ENCODE results near the gene SLC2A9.

Gene SLC2A9

GRCh38 chr4:9952415-9952950 lies 68.8 kb downstream of the SLC2A9 start:
- no peak for DNase-seq

GRCh38 chr4:9949573-9949972 lies 71.7 kb downstream of the SLC2A9 start:
- no peak for DNase-seq

- DNase-seq, result no peak
Measured at GRCh38 chr4:9947168-9948062, 73.9 kb downstream of the SLC2A9 start.

- DNase-seq, result no peak
Measured at GRCh38 chr4:9946170-9946569, 75.1 kb downstream of the SLC2A9 start.

- no peak for DNase-seq
Measured at GRCh38 chr4:9944431-9945425, 76.6 kb downstream of the SLC2A9 start.

GRCh38 chr4:9943761-9944160 lies 77.5 kb downstream of the SLC2A9 start:
- no peak for DNase-seq

GRCh38 chr4:9942921-9943600 lies 78.2 kb downstream of the SLC2A9 start:
- DNase-seq, result no peak

GRCh38 chr4:9942139-9942538 lies 79.2 kb downstream of the SLC2A9 start:
- DNase-seq, result no peak

- no peak for DNase-seq
Measured at GRCh38 chr4:9940041-9940440, 81.3 kb downstream of the SLC2A9 start.

- no peak for DNase-seq
Measured at GRCh38 chr4:9938933-9939332, 82.4 kb downstream of the SLC2A9 start.

- DNase-seq, result no peak
Measured at GRCh38 chr4:9937078-9937477, 84.2 kb downstream of the SLC2A9 start.

- DNase-seq, result no peak
Measured at GRCh38 chr4:9936129-9936644, 85.1 kb downstream of the SLC2A9 start.

- DNase-seq, result no peak
Measured at GRCh38 chr4:9933956-9934355, 87.3 kb downstream of the SLC2A9 start.

GRCh38 chr4:9933184-9933583 lies 88.1 kb downstream of the SLC2A9 start:
- no peak for DNase-seq

- DNase-seq, result no peak
Measured at GRCh38 chr4:9932771-9933170, 88.5 kb downstream of the SLC2A9 start.

GRCh38 chr4:9931146-9931545 lies 90.2 kb downstream of the SLC2A9 start:
- DNase-seq, result no peak

- no peak for DNase-seq
Measured at GRCh38 chr4:9929111-9929510, 92.2 kb downstream of the SLC2A9 start.

- DNase-seq, result no peak
Measured at GRCh38 chr4:9927341-9928007, 93.8 kb downstream of the SLC2A9 start.

GRCh38 chr4:9926586-9926985 lies 94.7 kb downstream of the SLC2A9 start:
- DNase-seq, result no peak

- DNase-seq, result no peak
Measured at GRCh38 chr4:9925750-9926439, 95.4 kb downstream of the SLC2A9 start.

- DNase-seq, result no peak
Measured at GRCh38 chr4:9924750-9925149, 96.5 kb downstream of the SLC2A9 start.

Measured in activated CD4-positive, CD25-positive, alpha-beta regulatory T cell treated with anti-CD3 and anti-CD28 coated beads, Interleukin-2, amount 50 U/mL, for 72 hours (primary cell).